ENCODE data around the gene NOB1.
"Not testable (repeated sequence)": the region's sequence is repeated elsewhere in the genome, so short reads cannot be mapped to it uniquely, and the experiment has no call there.

The NOB1 gene

DNA sequence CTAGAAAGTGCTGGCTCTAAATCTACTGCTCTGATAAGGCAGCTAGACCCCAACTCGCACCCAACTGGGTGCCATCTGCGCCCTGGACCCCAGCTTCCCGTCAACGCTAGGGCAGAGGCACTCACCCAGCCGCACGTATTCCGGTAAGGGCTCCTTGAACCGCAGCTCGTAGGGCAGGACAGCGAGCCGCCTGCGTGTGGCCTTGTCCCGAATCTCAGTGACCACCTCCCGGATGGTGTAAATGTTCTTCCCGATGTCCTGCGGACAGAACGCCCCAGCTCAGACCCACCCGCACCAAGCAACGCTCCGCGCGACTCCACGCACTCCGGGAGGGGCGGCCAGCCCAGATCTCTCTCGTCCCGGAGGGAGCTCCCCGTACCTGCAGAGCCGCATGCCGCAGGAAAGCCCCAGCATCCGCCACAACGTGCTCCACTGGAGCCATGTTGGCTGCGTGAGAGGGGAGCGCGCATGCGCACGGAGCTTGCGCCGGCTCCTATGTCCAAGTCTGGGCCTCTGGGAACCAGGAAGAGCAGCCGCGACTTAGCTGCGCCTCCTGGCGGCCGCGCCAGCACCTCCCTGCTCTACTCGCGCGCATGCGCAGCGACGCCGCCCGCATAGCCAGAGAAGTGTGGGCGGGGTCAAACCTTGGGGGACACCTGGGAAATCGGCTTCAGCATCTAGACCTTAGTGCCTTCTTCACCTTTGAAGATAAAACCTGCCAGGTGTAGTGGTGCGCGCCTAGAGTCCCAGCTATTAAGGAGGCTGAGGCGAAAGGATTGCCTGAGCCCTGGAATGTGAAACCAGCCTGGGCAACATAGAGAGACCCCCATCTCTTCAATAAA is at the start of gene NOB1:
NOB1 (minus strand) TSS at position 458 of the 842 bp plus-strand sequence; CDS start at position 442, 16 bp downstream.
- DNase-seq: peak; percentile 75

DNA sequence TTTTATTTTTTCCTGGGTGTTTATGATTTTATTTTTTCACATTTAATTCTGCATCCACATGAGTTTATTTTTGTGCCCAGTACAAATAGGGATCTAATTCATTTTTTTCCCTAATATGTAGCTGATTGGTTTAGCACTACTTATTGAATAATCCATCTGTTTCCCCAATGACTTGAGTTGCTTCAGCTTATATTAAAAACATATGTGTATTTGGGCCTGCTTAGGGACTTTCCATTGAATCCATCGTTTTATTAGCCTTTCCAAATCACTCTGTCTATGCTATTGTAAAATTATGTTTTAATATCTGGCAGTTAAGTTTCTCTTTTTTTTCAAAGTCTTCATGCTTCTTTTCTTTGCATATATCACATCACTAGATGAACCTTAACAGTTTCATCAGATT is 49.6 kb upstream of the NOB1 start:
- no peak for DNase-seq

DNA sequence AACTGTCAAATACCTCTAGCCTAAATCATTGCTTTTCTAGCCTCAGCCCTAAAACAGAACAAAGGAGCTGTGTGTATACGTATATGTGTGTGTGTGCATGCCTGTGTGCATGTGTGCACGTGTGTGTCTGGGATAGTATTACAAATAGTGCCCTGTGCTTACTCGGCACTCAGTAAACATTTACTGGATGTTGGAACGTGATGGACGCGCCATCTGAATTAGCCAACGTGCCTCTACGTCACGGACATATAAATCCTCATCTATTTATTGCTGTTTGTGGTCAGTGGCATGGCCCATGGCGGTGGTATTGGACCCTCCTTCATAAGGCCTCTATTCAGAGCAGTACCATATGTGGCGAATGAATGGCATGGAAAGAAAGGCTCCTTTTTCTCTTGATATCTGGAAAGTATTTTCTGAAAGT is 44.9 kb upstream of the NOB1 start:
- no peak for DNase-seq

DNA sequence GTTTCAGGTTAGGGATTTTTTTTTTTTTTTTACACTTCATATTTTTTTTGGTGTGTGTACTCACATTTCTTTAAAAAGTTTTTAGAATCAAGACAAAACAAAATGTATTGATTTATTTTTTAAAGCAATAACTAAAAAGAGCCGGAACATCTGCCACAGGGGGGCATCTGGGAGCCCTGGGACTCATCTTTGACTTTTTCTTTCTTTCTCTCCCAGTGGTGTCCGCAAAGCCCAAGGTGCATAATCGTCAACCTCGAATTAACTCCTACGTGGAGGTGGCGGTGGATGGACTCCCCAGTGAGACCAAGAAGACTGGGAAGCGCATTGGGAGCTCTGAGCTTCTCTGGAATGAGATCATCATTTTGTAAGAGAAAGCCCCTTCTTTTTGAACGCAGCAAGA is 43.7 kb upstream of the NOB1 start:
- DNase-seq: no peak

DNA sequence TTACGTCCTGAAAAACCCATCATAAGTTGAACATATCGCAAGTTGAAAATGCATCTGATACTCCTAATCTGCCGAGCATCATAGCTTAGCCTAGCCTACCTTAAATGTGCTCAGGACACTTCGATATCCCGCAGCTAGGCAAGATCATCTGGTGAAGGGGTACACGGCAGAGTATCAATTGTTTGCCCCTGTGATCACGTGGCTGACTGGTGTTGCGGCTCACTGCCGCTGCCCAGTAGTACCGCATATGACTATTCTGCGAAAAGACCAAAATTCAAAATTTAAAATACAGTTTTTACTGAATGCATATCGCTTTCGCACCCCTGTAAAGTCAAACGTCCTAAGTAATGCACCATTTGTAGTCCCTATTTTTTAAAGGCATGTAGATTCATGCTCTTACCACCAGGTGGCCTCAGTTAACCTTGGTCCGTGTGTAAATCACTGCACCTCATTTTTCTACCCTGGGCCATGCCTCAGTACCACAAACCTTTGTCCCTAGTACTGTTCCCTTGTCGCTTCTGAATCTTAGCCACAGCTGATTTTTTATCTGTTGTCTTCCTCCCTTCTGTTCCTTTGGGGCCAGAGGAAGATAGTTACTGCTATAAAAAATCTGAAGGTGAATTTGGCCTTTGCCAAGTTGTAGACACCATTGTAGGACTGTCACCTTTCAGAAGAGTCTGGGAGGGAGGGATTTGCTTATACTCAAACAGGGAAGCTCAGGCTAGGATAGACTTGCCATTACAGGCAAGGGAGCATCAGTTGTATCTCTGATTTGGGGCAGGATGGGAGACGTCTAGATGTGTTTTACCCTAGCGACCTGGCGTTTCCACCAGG is 41.8 kb upstream of the NOB1 start:
- DNase-seq: no peak

DNA sequence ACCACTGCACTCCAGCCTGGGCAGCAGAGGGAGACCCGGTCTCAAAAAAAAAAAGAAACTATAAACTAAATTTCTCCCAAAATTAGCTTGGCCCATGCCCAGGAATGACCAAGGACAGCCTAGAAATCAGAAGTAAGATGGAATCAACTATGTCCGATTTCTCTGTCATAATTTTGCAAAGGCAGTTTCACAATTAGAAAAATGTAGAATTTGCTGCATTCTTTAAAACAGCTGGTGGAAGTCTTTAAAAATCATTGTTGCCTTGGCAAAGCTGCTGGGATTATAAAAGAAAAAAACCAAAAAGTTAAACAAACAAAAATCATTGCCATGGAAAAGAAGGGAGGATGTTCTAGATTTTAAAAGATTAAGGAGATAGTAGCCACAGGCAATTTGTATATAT is 39.8 kb upstream of the NOB1 start:
- DNase-seq: no peak

DNA sequence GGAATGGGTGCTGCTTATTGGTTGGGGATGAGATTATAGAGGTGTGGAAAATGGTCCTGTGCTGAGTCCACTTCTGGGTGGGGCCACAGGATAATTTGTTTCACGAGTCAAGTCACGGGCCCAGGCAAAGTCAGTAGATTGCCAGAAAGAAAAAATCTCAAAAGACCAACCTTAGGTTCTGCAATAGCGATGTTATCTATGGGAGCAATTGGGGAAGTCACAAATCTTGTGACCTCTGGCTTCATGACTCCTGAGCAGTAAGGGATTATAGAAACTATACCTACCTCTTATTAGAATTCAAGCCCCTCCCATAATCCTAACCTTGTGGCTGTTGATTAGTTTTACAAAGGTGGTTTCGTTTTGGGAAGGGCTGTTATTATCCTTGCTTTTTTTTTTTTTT is 38.8 kb upstream of the NOB1 start:
- DNase-seq: no peak

DNA sequence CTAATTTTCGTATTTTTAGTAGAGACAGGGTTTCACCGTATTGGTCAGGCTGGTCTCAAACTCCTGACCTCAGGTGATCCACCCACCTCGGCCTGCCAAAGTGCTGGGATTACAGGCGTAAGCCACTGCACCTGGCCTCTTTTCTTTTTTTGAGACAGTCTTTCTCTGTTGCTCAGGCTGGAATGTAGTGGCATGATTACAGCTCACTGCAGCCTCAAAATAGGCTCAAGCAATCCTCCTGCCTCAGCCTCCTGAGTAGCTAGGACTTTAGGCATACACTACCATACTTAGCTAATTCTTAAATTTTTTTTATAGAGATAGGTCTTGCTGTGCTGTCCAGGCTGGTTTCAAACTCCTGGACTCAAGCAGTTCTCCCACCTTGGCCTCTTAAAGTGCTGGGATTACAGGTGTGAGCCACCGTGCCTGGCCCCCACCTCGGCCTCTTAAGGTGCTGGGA is 36.7 kb upstream of the NOB1 start:
- not testable (repeated sequence) for DNase-seq

DNA sequence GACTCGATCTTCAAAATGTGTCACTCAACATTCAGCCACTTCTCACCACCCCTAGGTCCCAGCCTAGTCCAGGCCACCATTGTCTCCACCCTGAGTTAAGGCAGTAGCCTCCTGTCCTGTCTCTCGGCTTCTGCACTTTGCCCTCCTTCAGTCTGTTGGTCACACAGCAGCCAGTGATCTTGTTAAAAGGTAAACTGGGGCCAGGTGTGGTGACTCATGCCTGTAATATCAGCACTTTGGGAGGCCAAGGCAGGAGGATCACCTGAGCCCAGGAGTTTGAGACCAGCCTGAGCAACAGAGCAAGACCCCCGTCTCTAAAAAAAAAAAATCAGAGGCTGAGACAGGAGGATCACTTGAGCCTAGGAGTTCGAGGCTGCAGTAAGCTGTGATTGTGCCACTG is 33.2 kb upstream of the NOB1 start:
- no peak for DNase-seq

DNA sequence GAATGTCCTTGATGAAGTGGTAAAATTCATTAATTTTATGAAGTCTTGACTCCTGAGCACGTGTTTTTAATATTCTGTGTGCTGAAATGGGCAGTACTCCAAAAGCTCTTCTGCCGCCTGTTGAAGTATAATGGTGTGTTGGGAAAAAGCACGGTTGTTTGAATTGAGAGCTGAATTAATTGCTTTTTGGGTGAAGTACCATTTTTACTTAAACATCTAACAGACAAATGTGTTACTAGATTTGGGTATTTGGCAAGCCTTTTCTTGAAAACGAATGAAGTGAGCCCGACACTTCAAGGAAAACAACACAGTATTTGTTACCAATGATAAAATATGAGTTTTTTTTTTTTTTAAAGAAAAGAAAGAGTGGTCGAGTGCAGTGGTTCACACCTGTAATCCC is 29.9 kb upstream of the NOB1 start:
- no peak for DNase-seq

DNA sequence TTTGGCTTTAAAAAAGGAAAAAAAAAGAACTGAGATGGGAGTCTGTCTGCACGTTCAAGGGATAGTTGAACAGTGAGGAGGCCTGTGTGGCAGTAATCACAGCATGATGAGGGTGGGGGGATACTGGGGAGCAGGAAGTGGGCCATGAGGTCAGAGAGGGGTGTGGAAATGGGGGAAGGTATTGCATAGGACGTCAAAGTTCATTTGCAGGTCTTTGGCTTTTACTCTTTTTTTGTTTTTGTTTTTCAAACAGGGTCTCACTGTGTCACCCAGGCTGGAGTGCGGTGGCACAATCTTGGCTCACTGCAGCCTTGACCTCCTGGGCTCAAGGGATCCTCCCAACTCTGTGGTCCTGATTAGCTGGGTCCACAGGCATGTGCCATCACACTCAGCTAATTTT is 26.4 kb upstream of the NOB1 start:
- DNase-seq: no peak

DNA sequence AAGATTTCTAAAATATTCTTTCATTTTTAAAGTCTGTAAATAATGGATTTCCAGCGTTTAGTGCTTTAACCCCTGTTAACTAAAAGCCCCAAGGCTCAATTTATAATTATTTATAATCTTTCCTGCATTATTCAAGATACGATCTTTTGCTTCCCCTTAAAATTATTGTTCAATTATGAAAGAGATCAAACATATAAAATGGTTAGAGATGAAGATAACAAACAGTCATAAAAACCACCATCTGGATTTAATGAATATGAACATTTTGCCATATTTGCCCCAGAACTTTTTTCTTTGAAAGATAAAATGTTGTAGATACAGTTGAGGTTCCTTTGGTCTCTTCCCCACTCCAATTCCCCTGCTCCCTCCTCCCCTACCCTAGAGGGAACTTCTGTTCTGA is 25.0 kb upstream of the NOB1 start:
- DNase-seq: no peak

DNA sequence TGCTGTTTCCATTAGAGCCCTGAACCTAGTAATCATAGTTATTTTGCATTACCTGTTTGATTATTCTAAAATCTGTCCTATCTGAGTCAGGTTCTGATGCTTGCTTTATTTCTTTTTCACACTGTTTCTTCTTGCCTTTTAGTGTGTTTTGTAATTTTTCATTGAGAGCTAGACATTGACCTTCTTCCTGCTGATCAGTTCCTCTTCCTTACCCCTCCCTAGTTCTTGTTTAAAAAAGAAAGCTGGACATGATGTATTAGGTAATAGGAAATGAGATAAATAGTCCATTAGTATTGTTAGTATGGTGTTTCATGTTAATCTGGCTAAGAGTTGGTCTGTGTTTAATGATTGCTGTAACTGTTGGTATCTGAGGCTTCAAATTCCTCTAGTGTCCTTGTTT is 20.8 kb upstream of the NOB1 start:
- no peak for DNase-seq

DNA sequence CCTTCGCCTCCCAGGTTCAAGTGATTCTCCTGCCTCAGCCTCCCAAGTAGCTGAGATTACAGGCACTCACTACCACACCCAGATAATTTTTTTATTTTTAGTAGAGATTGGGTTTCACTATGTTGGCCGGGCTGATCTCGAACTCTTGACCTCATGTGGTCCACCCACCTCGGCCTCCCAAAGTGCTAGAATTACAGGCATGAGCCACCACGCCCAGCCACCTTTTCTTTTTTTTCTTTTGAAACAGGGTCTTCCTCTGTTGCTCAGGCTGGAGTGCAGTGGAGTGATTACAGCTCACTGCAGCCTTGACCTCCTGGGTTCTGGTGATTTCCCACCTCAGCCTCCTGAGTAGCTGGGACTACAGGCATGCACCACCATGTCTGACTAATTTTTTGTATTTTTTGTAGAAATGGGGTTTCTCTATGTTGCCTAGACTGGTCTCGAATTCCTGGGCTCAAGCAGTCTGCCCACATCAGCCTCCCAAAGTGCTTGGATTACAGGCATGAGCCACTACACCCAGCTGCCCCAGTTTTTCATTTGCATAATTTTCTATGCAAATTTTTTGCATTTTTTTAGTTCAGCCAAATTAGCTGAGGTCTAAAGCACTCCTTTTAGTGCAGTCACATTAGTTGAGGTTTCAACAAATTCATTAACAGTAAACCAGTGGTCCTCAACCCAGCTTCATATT is 18.7 kb upstream of the NOB1 start:
- peak; percentile 44 for DNase-seq

DNA sequence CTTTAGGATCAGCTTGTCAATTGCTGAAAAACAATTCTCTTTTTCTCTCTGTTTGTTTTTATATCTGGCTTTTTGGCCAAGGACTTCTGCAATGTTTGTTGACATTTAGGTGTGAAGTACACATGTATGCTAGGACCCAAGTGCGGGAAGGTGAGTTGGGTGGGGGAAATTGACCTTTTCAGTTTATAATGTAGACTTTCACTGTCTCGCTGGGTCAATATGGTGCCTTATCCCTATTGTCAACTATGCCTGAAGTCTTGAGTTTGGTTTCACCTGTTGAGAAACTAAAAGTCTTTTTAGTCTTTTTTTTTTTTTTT is 16.9 kb upstream of the NOB1 start:
- DNase-seq: no peak

DNA sequence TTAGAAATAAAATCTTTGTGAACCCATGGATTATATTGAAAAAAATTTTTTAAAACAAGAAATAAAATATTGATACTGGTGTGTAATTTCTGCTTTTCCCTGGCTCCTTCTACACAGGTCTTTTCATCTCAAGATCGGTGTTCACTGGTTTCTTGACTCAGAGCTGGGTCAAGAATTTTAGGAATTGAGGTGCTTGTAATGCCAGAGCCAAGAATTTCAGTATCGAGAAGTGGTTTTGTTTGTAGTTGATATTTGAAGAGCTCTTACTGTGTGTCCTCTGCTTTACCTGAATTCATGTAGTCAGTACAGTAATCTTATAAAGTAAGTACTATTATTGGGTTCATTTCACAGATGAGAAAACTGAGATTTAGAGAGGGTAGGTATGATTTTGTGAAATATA is 14.7 kb upstream of the NOB1 start:
- DNase-seq: no peak

DNA sequence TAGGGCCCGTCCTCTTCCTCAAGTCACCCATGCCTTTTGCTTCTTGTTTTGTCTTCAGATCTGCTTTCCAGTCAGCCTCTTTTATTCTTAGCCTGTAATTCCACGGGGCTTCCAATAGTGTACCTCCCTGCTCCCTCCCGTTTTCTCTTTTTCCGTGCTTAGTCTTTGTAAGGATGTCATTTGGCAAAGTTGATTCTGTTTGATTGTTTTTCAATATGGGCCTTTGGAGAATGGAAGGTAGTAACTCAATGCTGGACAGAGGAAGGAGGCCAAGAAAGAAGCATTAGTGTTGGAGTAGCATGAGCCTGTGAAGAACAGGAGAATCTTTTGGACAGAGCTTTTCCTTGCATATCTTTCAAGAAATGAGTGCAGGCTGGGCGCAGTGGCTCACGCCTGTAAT is 13.9 kb upstream of the NOB1 start:
- no peak for DNase-seq

DNA sequence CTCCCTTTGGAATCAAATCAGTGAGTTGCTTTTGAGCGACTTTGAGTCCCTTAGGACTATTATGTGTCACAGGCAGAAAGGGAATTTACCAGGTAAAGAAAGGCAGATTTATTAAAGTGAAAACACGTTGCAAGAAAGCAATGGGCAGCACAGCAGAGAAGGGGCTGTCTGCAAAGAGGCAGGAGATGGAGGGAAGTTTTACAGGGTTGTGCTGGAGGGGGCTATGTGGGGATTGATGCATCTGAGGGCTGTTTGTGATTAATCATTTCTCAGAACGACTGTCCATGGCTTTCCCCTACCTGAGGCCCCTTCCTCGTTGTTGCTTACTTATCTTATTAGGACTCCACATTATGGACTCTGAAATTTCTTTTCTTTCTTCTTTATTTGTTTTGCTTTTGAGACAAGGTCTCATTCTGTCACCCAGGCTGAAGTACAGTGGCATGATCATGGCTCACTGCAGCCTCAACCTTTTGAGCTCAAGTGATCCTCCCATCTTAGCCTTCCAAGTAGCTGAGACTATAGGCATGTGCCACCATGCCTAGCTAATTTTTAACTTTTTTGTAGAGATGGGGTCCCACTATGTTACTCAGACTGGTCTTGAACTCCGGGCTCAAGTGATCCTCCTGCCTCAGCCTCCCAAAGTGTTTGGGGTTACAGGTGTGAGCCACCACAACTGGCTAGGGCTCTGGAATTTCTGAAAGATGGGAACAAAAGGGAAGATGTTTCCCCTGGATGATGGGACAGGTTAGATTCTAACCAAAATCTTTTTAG is 12.9 kb upstream of the NOB1 start:
- no peak for DNase-seq

DNA sequence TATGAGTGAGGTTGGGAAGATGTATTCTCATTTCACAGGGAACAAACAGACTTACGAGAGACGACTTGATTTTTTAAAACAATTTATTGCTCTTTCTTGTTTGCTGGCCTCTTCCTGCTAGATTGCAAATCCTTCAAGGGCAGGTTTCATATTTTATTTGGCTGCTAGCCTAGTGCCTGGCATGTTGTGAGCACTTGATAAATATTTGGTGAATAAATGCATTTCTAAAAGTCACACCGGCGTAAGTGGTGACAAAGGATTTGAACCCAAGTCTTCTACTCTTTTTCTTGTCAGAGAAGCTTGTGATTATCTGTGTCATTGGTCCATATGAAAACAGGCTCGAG is 8.8 kb upstream of the NOB1 start:
- DNase-seq: no peak

DNA sequence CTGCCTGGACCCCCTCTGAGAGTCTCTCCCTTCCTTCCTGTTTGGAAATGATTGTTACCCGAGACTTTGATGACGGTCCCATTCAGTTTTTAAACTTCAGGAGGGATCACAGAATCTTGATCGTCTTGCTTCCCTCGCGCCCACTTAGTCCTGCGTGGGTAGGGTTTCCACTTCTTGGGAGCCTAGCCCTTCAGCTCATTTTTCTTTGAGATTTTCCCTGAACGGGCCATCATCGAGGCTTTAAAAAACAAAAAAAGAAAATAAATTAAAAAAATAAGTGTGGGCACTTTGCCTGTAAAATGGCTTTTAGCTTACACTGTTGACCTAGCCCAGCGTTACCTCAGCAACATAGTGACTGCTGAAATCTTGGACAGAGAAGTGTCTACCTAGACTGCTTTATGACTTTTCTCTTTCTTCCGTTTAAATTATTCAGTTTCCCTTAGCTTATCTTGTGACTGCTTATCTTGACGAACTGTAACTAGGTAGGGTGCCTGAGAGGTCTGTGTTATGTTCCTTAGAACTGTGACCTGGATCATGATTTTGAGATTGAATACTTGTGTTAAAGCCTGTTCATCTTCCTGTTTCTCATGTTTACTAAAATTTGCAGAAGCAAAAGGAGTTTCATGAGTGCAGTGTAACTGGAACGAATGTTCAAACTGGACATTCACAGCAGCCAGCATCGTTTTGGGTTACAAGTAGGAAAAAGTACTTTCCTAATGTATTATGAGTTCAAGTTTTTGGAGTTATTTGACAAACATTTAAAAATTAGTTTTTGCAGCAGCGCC is 8.3 kb upstream of the NOB1 start:
- no peak for DNase-seq

DNA sequence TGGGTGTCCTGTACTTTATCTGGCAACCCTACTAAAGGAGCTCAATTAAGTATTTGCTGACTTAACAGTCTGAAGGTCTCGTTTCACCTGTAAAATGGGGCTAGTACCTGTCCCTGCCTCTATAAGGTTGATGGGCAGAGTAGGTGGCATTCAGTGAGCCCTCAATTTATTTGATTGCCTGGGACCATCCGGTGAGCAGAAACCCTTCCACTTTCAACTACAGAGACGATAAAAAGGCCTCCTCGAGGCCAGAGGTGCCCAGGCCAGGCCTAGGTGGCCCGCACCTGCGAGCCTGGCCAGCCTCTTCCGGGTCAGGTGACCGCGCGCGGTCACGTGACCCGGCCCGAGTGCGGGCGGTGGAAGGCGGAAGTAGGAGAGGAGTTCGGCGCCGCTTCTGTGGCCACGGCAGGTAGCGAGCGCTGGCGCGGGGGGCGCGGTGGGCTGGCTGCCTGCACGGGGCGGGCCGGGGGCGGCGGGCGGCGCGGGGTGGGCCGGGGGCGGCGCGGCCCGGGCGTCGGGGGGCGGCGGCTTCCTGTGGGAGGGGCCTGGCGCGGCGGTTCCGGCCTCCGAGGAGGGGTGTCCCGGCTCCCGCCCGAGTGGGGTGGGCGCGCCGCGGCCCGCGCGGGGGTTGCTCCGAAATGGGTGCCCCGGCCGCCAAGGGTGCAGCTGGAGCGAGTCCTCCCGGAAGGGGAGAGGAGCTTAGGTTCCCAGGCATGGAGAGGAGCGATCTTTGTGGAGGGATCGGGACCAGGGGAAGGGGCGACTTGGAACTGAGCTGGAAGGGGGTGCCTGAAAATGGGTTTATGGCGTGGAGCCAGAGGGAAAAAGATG is 7.5 kb upstream of the NOB1 start, which contains the start of gene WWP2:
WWP2 (plus strand) TSS at position 350 of the 831 bp plus-strand sequence. CDS start 24,679 bp downstream, outside the sequence.
- DNase-seq: peak; percentile 44
